HUES6 (cell line): ENCODE results near the gene SOX21.
A peak's percentile ranks its signal among the peaks of the same experiment; 100 is the strongest.
"Not testable (repeated sequence)": the region's sequence is repeated elsewhere in the genome, so short reads cannot be mapped to it uniquely, and the experiment has no call there.

Experiments used
- H3K27ac ChIP-seq: 2 replicates; pipeline ENCODE4 v1.7.0; 2013; ENCODE audit warnings: low read depth, mild to moderate bottlenecking, low read length, inconsistent platforms
- H3K27me3 ChIP-seq: 2 replicates; pipeline ENCODE4 v1.6.1; 2013; ENCODE audit warnings: low read length; ENCODE audit not compliant: control insufficient read depth, insufficient read depth
- H3K36me3 ChIP-seq: 2 replicates; pipeline ENCODE4 v1.6.1; 2013; ENCODE audit warnings: low read length; ENCODE audit not compliant: control insufficient read depth, insufficient read depth
- H3K4me1 ChIP-seq: 2 replicates; pipeline ENCODE4 v1.6.1; 2013; ENCODE audit warnings: low read length; ENCODE audit not compliant: control insufficient read depth, insufficient read depth
- H3K4me3 ChIP-seq: 2 replicates; pipeline ENCODE4 v1.5.1; 2013; ENCODE audit warnings: low read depth, low read length
- H3K9ac ChIP-seq: one replicate; pipeline ENCODE4 v1.6.1; 2013; ENCODE audit warnings: mild to moderate bottlenecking, low read length
- H3K9me3 ChIP-seq: 2 replicates; pipeline ENCODE4 v1.6.1; 2013; ENCODE audit warnings: low read depth, low read length; ENCODE audit not compliant: control insufficient read depth, insufficient read depth

SOX21 gene

GRCh38 chr13:94712287-94712811, at the start of gene SOX21:
SOX21 (minus strand) TSS chr13:94712545; CDS start chr13:94712049, 496 bp downstream.
- Histone ChIP-seq H3K4me1 (peaks cover 29% of the 10 kb centered on the region), H3K9me3 (no peaks in the 10 kb centered on the region), H3K36me3 (no peaks in the 10 kb centered on the region), H3K27me3 (peaks cover 80% of the 10 kb centered on the region), H3K4me3 (peak within 1 kb of the TSS; percentile 78), H3K9ac (peak within 1 kb of the TSS; percentile 72), H3K27ac (no peak within 1 kb of the TSS)

DNA sequence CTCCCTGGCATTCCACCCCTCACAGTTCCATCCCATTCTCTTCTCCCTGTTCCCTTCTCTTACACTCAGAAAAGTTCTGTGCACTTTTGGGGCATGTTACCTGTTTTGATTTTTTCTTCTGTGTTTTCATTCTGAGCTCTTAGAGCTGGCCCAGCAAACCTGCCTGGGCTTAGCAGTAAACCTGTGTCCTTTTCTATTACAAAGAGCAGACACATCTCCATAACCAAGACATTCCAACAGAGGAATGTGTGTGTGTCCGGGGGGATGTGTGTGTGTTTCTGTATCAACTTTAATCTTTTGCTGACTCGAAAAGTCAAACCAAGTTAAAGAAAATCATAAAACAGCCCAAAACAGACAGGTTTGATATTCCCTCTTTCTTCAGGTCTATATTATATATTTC, 49.1 kb upstream of the SOX21 start:
- Histone ChIP-seq H3K9me3 (peaks cover 4% of the 10 kb centered on the region; the same call in 1 of the 2 replicates), H3K4me1 (peaks cover 11% of the 10 kb centered on the region), H3K9ac (peak overlapping the region; percentile 27), H3K36me3 (no peaks in the 10 kb centered on the region), H3K4me3 (no peak overlapping the region), H3K27ac (peak overlapping the region; percentile 60; the same call in 1 of the 2 replicates), H3K27me3 (no peaks in the 10 kb centered on the region)

- no peak overlapping the region for H3K9ac ChIP-seq
- H3K4me1 ChIP-seq: peaks cover 11% of the 10 kb centered on the region
- H3K36me3 ChIP-seq: no peaks in the 10 kb centered on the region
- no peak overlapping the region for H3K27ac ChIP-seq
- no peaks in the 10 kb centered on the region for H3K27me3 ChIP-seq
- no peak overlapping the region for H3K4me3 ChIP-seq
- H3K9me3 ChIP-seq: peaks cover 4% of the 10 kb centered on the region; the same call in 1 of the 2 replicates
Observed at GRCh38 chr13:94759120-94759728, 46.9 kb upstream of the SOX21 start.

DNA sequence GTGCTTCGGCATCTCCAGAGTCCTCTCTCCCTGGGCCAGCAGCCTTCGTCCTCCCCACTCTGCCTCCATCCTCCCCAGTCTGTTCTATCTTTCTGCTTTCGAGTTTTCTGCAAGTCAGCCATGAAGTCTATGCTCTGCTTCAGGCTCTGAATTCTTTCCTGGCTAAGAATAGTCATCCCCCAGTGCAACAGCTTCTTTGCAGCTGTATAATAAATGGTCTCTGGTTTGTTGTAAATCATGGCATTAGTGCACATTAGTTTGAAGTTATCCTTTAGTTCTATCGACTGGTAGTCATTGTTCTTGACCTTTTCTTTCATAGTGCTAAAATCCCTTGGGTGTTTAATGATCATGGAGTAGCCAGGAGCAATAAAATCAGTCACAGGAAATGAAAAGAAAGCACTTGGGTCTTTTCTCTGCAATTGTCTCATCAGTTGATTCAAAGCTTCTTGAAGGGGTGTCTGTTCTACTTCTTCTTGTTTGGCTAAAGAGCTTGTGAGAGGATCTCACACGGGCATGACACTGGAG, 46.2 kb upstream of the SOX21 start:
- no peak overlapping the region for H3K9ac ChIP-seq
- H3K4me3 ChIP-seq: no peak overlapping the region
- H3K9me3 ChIP-seq: peaks cover 4% of the 10 kb centered on the region; the same call in 1 of the 2 replicates
- H3K4me1 ChIP-seq: peaks cover 11% of the 10 kb centered on the region
- H3K27ac ChIP-seq: no peak overlapping the region
- no peaks in the 10 kb centered on the region for H3K27me3 ChIP-seq
- H3K36me3 ChIP-seq: no peaks in the 10 kb centered on the region

DNA sequence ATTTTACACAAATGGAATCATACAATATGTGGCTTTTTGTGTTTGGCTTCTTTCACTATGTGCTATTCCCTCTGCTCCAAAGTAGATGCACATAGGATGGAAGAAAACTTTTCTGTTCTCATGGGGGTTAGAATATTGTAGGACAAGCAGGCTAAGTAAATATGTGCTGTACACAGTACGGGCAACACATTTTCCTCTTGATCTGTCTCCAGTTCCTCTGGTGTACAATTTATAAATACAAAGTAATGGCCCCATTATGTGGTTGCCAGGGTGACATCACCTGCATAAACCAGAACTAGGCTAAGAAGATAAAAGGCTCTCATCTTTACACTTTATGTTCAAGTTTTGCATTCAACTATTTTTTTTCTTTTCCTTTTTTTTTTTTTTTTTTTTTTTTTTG, 41.0 kb upstream of the SOX21 start:
- no peak overlapping the region for H3K9ac ChIP-seq
- H3K4me1 ChIP-seq: no peaks in the 10 kb centered on the region; the same call in 1 of the 2 replicates
- no peaks in the 10 kb centered on the region for H3K36me3 ChIP-seq
- no peak overlapping the region for H3K4me3 ChIP-seq
- H3K9me3 ChIP-seq: no peaks in the 10 kb centered on the region
- no peaks in the 10 kb centered on the region for H3K27me3 ChIP-seq
- H3K27ac ChIP-seq: no peak overlapping the region

DNA sequence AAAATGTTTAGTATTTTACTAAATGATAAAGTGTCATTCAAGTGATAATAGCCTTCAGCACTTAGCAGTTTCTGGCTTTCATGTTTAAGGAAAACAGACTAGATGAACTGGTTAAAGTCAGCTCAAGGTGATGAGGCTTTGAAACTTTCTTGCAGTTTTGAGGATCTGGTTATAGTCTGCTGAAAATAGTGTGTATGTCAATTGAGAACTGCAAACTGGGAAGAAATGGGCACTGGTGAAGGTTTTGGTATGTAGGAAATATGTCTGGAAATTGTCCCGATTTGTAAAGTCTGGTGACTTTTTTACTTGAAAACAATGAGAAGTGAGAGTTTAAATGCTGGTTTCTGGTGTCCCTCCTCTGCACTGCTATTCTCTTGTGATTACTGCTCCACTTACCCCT, 36.8 kb upstream of the SOX21 start:
- H3K36me3 ChIP-seq: no peaks in the 10 kb centered on the region
- H3K27me3 ChIP-seq: no peaks in the 10 kb centered on the region
- no peak overlapping the region for H3K9ac ChIP-seq
- H3K9me3 ChIP-seq: no peaks in the 10 kb centered on the region
- no peak overlapping the region for H3K4me3 ChIP-seq
- H3K4me1 ChIP-seq: no peaks in the 10 kb centered on the region; the same call in 1 of the 2 replicates
- H3K27ac ChIP-seq: no peak overlapping the region

DNA sequence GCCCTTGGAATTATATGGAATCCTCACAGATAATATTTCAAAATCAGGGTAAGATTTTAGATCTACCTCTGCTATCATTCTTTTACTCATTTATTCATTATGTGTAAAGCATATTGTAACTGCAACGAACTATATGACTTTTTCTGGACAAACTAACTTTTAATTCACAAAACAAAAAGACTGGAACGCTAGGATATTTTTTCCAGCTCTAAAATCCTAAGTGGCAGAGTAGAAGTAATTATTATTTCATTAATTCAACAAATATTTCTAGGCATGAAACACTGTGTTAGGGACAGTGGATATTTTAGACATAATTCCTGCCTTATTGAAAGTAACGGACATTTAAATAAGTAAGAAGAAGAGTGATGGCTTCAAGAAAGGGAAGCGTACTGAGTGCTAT, 26.9 kb upstream of the SOX21 start:
- H3K27ac ChIP-seq: no peak overlapping the region
- no peak overlapping the region for H3K9ac ChIP-seq
- H3K4me3 ChIP-seq: no peak overlapping the region
- no peaks in the 10 kb centered on the region for H3K27me3 ChIP-seq
- H3K36me3 ChIP-seq: no peaks in the 10 kb centered on the region
- H3K4me1 ChIP-seq: no peaks in the 10 kb centered on the region
- H3K9me3 ChIP-seq: no peaks in the 10 kb centered on the region

DNA sequence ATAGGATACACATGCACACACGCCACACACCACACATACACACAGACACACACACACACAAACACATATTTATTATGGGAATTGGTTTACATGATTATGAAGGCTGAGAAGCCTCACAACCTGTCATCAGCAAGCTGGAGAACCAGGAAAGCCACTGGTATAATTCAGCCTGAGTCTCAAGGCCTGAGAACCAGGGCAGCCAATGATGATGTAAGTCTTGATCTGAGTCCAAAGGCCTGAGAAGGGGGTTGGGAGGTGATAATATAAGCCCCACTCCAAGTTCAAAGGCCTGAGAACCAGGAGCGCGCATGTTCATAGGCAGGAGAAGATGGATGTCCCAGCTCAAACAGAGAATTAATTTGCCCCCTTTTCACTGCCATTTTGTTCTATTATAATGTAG, 18.7 kb upstream of the SOX21 start:
- Histone ChIP-seq H3K4me3 (no peak overlapping the region), H3K36me3 (no peaks in the 10 kb centered on the region), H3K9ac (no peak overlapping the region)

GRCh38 chr13:94729941-94730340, 17.6 kb upstream of the SOX21 start:
- H3K36me3 ChIP-seq, H3K27me3 ChIP-seq, H3K9ac ChIP-seq, H3K4me1 ChIP-seq, H3K27ac ChIP-seq, H3K4me3 ChIP-seq: not testable (repeated sequence)
- peaks cover 16% of the 10 kb centered on the region for H3K9me3 ChIP-seq

More for the DNA sequence above, 18.7 kb upstream of the SOX21 start:
- Histone ChIP-seq H3K4me1 (no peaks in the 10 kb centered on the region), H3K9me3 (peaks cover 9% of the 10 kb centered on the region), H3K27me3 (no peaks in the 10 kb centered on the region), H3K27ac (no peak overlapping the region)

- Histone ChIP-seq H3K36me3 (no peaks in the 10 kb centered on the region), H3K4me1 (no peaks in the 10 kb centered on the region), H3K27ac (no peak overlapping the region), H3K4me3 (no peak overlapping the region), H3K9me3 (peaks cover 16% of the 10 kb centered on the region), H3K27me3 (no peaks in the 10 kb centered on the region), H3K9ac (no peak overlapping the region)
Observed at GRCh38 chr13:94726425-94726824, 14.1 kb upstream of the SOX21 start.

GRCh38 chr13:94722609-94723345, 10.4 kb upstream of the SOX21 start:
- Histone ChIP-seq H3K27me3 (no peaks in the 10 kb centered on the region), H3K4me3 (no peak overlapping the region), H3K36me3 (no peaks in the 10 kb centered on the region), H3K9ac (no peak overlapping the region), H3K27ac (no peak overlapping the region), H3K4me1 (no peaks in the 10 kb centered on the region), H3K9me3 (peaks cover 16% of the 10 kb centered on the region)
